ENCODE measurements around the gene ASB2. TPM values are rescaled to one million over a fixed set of nuclear protein-coding genes. Genes with fewer than 3 reads are reported as not detected.

ASB2 gene
- total RNA-seq, 2 donors from 2014 or later, result 12.3 to 55.1 TPM

- peak; percentile 92 for DNase-seq (ENCODE audit: low spot score)
- H3K27me3 Mint-ChIP-seq, result no peaks in the 10 kb centered on the region
- peak; percentile 96 to 97 for ATAC-seq
- no peaks in the 10 kb centered on the region for H3K9me3 Mint-ChIP-seq
- peak overlapping the region; percentile 36 for H3K4me3 Mint-ChIP-seq
- H3K27ac Mint-ChIP-seq, result peak overlapping the region; percentile 5 to 65
- peaks cover 5 to 10% of the 10 kb centered on the region in 2 donors for H3K4me1 Mint-ChIP-seq (ENCODE audit: low read depth in 2 of 2)
- H3K36me3 Mint-ChIP-seq, result no peaks in the 10 kb centered on the region
These were observed 36.8 kb downstream of the ASB2 start for GRCh38 chr14:93939304-93940229.

GRCh38 chr14:93938751-93939303, 37.5 kb downstream of the ASB2 start:
- DNase-seq (ENCODE audit: low spot score) (no peak), ATAC-seq (no peak)
- Mint-ChIP-seq H3K27me3 (no peaks in the 10 kb centered on the region), H3K36me3 (no peaks in the 10 kb centered on the region), H3K9me3 (no peaks in the 10 kb centered on the region), H3K27ac (no peak overlapping the region), H3K4me3 (peak overlapping the region; percentile 36), H3K4me1 (ENCODE audit: low read depth in 2 of 2) (peaks cover 5 to 10% of the 10 kb centered on the region in 2 donors)

- no peaks in the 10 kb centered on the region for H3K9me3 Mint-ChIP-seq
- H3K4me1 Mint-ChIP-seq (ENCODE audit: low read depth in 2 of 2), result peaks cover 5 to 10% of the 10 kb centered on the region in 2 donors
- H3K27ac Mint-ChIP-seq, result no peak overlapping the region
- no peaks in the 10 kb centered on the region for H3K27me3 Mint-ChIP-seq
- DNase-seq (ENCODE audit: low spot score), result no peak
- no peaks in the 10 kb centered on the region for H3K36me3 Mint-ChIP-seq
- no peak for ATAC-seq
- H3K4me3 Mint-ChIP-seq, result peak overlapping the region; percentile 15
These were observed 38.9 kb downstream of the ASB2 start for GRCh38 chr14:93937519-93937918.

- Mint-ChIP-seq H3K36me3 (no peaks in the 10 kb centered on the region), H3K27me3 (no peaks in the 10 kb centered on the region), H3K27ac (no peak overlapping the region), H3K4me1 (ENCODE audit: low read depth in 2 of 2) (peaks cover 5 to 10% of the 10 kb centered on the region in 2 donors), H3K9me3 (no peaks in the 10 kb centered on the region), H3K4me3 (no peak overlapping the region)
- DNase-seq (ENCODE audit: low spot score) (no peak), ATAC-seq (no peak)
These were observed 39.4 kb downstream of the ASB2 start for GRCh38 chr14:93936926-93937325.

GRCh38 chr14:93936245-93936644, 40.1 kb downstream of the ASB2 start:
- Mint-ChIP-seq H3K27ac (no peak overlapping the region), H3K4me1 (ENCODE audit: low read depth in 2 of 2) (peaks cover 5 to 10% of the 10 kb centered on the region in 2 donors), H3K27me3 (no peaks in the 10 kb centered on the region), H3K4me3 (no peak overlapping the region), H3K36me3 (no peaks in the 10 kb centered on the region), H3K9me3 (no peaks in the 10 kb centered on the region)
- DNase-seq (ENCODE audit: low spot score) (no peak), ATAC-seq (no peak)

GRCh38 chr14:93935213-93935612, 41.2 kb downstream of the ASB2 start:
- H3K9me3 Mint-ChIP-seq, result no peaks in the 10 kb centered on the region
- H3K4me1 Mint-ChIP-seq (ENCODE audit: low read depth in 2 of 2), result peaks cover 0 to 3% of the 10 kb centered on the region in 2 donors
- H3K4me3 Mint-ChIP-seq, result no peak overlapping the region
- no peak overlapping the region for H3K27ac Mint-ChIP-seq
- H3K36me3 Mint-ChIP-seq, result no peaks in the 10 kb centered on the region
- no peaks in the 10 kb centered on the region for H3K27me3 Mint-ChIP-seq
- DNase-seq (ENCODE audit: low spot score) (no peak), ATAC-seq (no peak)

GRCh38 chr14:93932642-93933041, 43.7 kb downstream of the ASB2 start:
- no peaks in the 10 kb centered on the region for H3K36me3 Mint-ChIP-seq

GRCh38 chr14:93930989-93931307, 45.4 kb downstream of the ASB2 start:
- Mint-ChIP-seq H3K4me3 (no peak overlapping the region), H3K27me3 (no peaks in the 10 kb centered on the region), H3K27ac (no peak overlapping the region), H3K36me3 (no peaks in the 10 kb centered on the region), H3K9me3 (no peaks in the 10 kb centered on the region), H3K4me1 (ENCODE audit: low read depth in 2 of 2) (no peaks in the 10 kb centered on the region)
- DNase-seq (ENCODE audit: low spot score) (no peak), ATAC-seq (no peak)

More at GRCh38 chr14:93932642-93933041, 43.7 kb downstream of the ASB2 start:
- Mint-ChIP-seq H3K27ac (no peak overlapping the region), H3K4me3 (no peak overlapping the region), H3K27me3 (no peaks in the 10 kb centered on the region), H3K9me3 (no peaks in the 10 kb centered on the region), H3K4me1 (ENCODE audit: low read depth in 2 of 2) (no peaks in the 10 kb centered on the region)
- DNase-seq (ENCODE audit: low spot score) (no peak), ATAC-seq (no peak)

GRCh38 chr14:93930296-93930988, 45.9 kb downstream of the ASB2 start:
- no peak overlapping the region for H3K27ac Mint-ChIP-seq
- H3K9me3 Mint-ChIP-seq, result no peaks in the 10 kb centered on the region
- no peaks in the 10 kb centered on the region for H3K36me3 Mint-ChIP-seq
- DNase-seq (ENCODE audit: low spot score) (no peak), ATAC-seq (no peak)
- no peaks in the 10 kb centered on the region for H3K4me1 Mint-ChIP-seq (ENCODE audit: low read depth in 2 of 2)
- no peaks in the 10 kb centered on the region for H3K27me3 Mint-ChIP-seq
- H3K4me3 Mint-ChIP-seq, result no peak overlapping the region

- H3K27me3 Mint-ChIP-seq, result no peaks in the 10 kb centered on the region
- H3K36me3 Mint-ChIP-seq, result no peaks in the 10 kb centered on the region
- DNase-seq (ENCODE audit: low spot score), result no peak
These were observed 46.7 kb downstream of the ASB2 start for GRCh38 chr14:93929657-93930056.

GRCh38 chr14:93929048-93929535, 47.3 kb downstream of the ASB2 start:
- H3K27me3 Mint-ChIP-seq, result no peaks in the 10 kb centered on the region
- H3K27ac Mint-ChIP-seq, result no peak overlapping the region
- DNase-seq (ENCODE audit: low spot score) (no peak), ATAC-seq (no peak)
- no peaks in the 10 kb centered on the region for H3K36me3 Mint-ChIP-seq
- no peak overlapping the region for H3K4me3 Mint-ChIP-seq
- H3K9me3 Mint-ChIP-seq, result no peaks in the 10 kb centered on the region
- H3K4me1 Mint-ChIP-seq (ENCODE audit: low read depth in 2 of 2), result no peaks in the 10 kb centered on the region

More at GRCh38 chr14:93929657-93930056, 46.7 kb downstream of the ASB2 start:
- H3K4me3 Mint-ChIP-seq, result no peak overlapping the region
- no peak for ATAC-seq
- no peaks in the 10 kb centered on the region for H3K4me1 Mint-ChIP-seq (ENCODE audit: low read depth in 2 of 2)
- H3K27ac Mint-ChIP-seq, result no peak overlapping the region
- no peaks in the 10 kb centered on the region for H3K9me3 Mint-ChIP-seq

- peak in 1 of 2 donors; percentile 11 for ATAC-seq
- H3K27ac Mint-ChIP-seq, result no peak overlapping the region
- no peaks in the 10 kb centered on the region for H3K36me3 Mint-ChIP-seq
These were observed 48.0 kb downstream of the ASB2 start for GRCh38 chr14:93928184-93929047.

GRCh38 chr14:93927800-93928145, 48.6 kb downstream of the ASB2 start:
- Mint-ChIP-seq H3K36me3 (no peaks in the 10 kb centered on the region), H3K27me3 (no peaks in the 10 kb centered on the region), H3K9me3 (no peaks in the 10 kb centered on the region), H3K27ac (no peak overlapping the region), H3K4me3 (no peak overlapping the region), H3K4me1 (ENCODE audit: low read depth in 2 of 2) (no peaks in the 10 kb centered on the region)
- no peak for DNase-seq (ENCODE audit: low spot score)
- no peak for ATAC-seq

More at GRCh38 chr14:93928184-93929047, 48.0 kb downstream of the ASB2 start:
- DNase-seq (ENCODE audit: low spot score), result no peak
- Mint-ChIP-seq H3K27me3 (no peaks in the 10 kb centered on the region), H3K4me1 (ENCODE audit: low read depth in 2 of 2) (no peaks in the 10 kb centered on the region), H3K4me3 (no peak overlapping the region), H3K9me3 (no peaks in the 10 kb centered on the region)

Data from natural killer cell treated with Interleukin-12 subunit alpha and Interleukin-12 subunit beta and Interleukin-15 and Interleukin-18, amount 100 ng/mL, for 72 hours (primary cell).